ENCODE results near the gene C20orf144.

GRCh38 chr20:33685328-33686099 is 23.4 kb downstream of the C20orf144 start:
- TF ChIP-seq, protein P1, sequence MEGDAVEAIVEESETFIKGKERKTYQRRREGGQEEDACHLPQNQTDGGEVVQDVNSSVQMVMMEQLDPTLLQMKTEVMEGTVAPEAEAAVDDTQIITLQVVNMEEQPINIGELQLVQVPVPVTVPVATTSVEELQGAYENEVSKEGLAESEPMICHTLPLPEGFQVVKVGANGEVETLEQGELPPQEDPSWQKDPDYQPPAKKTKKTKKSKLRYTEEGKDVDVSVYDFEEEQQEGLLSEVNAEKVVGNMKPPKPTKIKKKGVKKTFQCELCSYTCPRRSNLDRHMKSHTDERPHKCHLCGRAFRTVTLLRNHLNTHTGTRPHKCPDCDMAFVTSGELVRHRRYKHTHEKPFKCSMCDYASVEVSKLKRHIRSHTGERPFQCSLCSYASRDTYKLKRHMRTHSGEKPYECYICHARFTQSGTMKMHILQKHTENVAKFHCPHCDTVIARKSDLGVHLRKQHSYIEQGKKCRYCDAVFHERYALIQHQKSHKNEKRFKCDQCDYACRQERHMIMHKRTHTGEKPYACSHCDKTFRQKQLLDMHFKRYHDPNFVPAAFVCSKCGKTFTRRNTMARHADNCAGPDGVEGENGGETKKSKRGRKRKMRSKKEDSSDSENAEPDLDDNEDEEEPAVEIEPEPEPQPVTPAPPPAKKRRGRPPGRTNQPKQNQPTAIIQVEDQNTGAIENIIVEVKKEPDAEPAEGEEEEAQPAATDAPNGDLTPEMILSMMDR (IDR thresholded peaks at IDR 0.05) = no peak
- TF ChIP-seq EP300 (IDR thresholded peaks at IDR 0.05) = no peak

Measured in esophagus muscularis mucosa (tissue), 3 donors.